ENCODE measurements around the gene TRRAP.
A peak's percentile ranks its signal among the peaks of the same experiment; 100 is the strongest.

TRRAP gene

GRCh38 chr7:98985945-98986344, 107.6 kb downstream of the TRRAP start (continued):
- TF ChIP-seq ZSCAN4 (tag by site-specific recombination; IDR thresholded peaks at IDR 0.05): no peak
- no peak for TF ChIP-seq ZNF660 (tag by site-specific recombination; IDR thresholded peaks at IDR 0.05)
- TF ChIP-seq TRIM28 (IDR thresholded peaks at IDR 0.05; ENCODE audit: borderline replicate concordance, low read length): no peak
- TF ChIP-seq, protein P1, sequence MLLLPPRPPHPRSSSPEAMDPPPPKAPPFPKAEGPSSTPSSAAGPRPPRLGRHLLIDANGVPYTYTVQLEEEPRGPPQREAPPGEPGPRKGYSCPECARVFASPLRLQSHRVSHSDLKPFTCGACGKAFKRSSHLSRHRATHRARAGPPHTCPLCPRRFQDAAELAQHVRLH (tag by site-specific recombination; IDR thresholded peaks at IDR 0.05): 0 out of 2 replicates have a peak, but pooled peaks have one; percentile 40

GRCh38 chr7:98988641-98989040, 110.3 kb downstream of the TRRAP start:
- ChIA-PET CTCF (no interaction called here), POLR2A (no interaction called here)
- Histone ChIP-seq H3K4me3 (ENCODE audit: low read depth, low read length) (no peak overlapping the region), H3K36me3 (ENCODE audit: control insufficient read depth in 2 of 2, insufficient read depth in 1 of 2, low read length in 2 of 2) (peaks cover 49 to 96% of the 10 kb centered on the region in 2 experiments), H3K27ac (ENCODE audit: extremely low read depth, low read depth, low read length) (no peak overlapping the region), H3K4me1 (ENCODE audit: control insufficient read depth, insufficient read depth, low read length) (no peaks in the 10 kb centered on the region), H3K9me3 (ENCODE audit: control insufficient read depth, insufficient read depth, low read depth, low read length) (no peaks in the 10 kb centered on the region)
- TF ChIP-seq ZNF777 (tag by site-specific recombination; IDR thresholded peaks at IDR 0.05; ENCODE audit: borderline replicate concordance): no peak
- TF ChIP-seq ZBTB44 (tag by site-specific recombination; IDR thresholded peaks at IDR 0.05): no peak
- no peak for TF ChIP-seq ZNF677 (tag by site-specific recombination; IDR thresholded peaks at IDR 0.05)
- TF ChIP-seq ZNF433 (tag by site-specific recombination; IDR thresholded peaks at IDR 0.05; ENCODE audit: low read depth): no peak
- TF ChIP-seq ZNF19 (tag by site-specific recombination; IDR thresholded peaks at IDR 0.05; ENCODE audit: low read depth): no peak
- no peak for TF ChIP-seq ZNF324 (tag by site-specific recombination; IDR thresholded peaks at IDR 0.05)
- TF ChIP-seq, protein P2, sequence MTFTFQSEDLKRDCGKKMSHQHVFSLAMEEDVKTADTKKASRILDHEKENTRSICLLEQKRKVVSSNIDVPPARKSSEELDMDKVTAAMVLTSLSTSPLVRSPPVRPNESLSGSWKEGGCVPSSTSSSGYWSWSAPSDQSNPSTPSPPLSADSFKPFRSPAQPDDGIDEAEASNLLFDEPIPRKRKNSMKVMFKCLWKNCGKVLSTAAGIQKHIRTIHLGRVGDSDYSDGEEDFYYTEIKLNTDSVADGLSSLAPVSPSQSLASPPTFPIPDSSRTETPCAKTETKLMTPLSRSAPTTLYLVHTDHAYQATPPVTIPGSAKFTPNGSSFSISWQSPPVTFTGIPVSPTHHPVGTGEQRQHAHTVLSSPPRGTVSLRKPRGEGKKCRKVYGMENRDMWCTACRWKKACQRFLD (tag by site-specific recombination; IDR thresholded peaks at IDR 0.05): no peak
- TF ChIP-seq ZSCAN5A (tag by site-specific recombination; IDR thresholded peaks at IDR 0.05): no peak
- TF ChIP-seq KLF9 (tag by site-specific recombination; IDR thresholded peaks at IDR 0.05; ENCODE audit: low read depth): no peak
- no peak for TF ChIP-seq ZNF544 (tag by site-specific recombination; IDR thresholded peaks at IDR 0.05)
- TF ChIP-seq IKZF3 (tag by site-specific recombination; IDR thresholded peaks at IDR 0.05): no peak
- TF ChIP-seq ZNF658 (tag by site-specific recombination; IDR thresholded peaks at IDR 0.05): no peak
- TF ChIP-seq ZNF555 (tag by site-specific recombination; conservative IDR thresholded peaks at IDR 0.05): no peak
- no peak for TF ChIP-seq ZNF529 (tag by site-specific recombination; IDR thresholded peaks at IDR 0.05; ENCODE audit: insufficient replicate concordance)
- TF ChIP-seq, protein P3, sequence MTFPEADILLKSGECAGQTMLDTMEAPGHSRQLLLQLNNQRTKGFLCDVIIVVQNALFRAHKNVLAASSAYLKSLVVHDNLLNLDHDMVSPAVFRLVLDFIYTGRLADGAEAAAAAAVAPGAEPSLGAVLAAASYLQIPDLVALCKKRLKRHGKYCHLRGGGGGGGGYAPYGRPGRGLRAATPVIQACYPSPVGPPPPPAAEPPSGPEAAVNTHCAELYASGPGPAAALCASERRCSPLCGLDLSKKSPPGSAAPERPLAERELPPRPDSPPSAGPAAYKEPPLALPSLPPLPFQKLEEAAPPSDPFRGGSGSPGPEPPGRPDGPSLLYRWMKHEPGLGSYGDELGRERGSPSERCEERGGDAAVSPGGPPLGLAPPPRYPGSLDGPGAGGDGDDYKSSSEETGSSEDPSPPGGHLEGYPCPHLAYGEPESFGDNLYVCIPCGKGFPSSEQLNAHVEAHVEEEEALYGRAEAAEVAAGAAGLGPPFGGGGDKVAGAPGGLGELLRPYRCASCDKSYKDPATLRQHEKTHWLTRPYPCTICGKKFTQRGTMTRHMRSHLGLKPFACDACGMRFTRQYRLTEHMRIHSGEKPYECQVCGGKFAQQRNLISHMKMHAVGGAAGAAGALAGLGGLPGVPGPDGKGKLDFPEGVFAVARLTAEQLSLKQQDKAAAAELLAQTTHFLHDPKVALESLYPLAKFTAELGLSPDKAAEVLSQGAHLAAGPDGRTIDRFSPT (tag by site-specific recombination; IDR thresholded peaks at IDR 0.05): no peak
- TF ChIP-seq ZNF785 (tag by site-specific recombination; IDR thresholded peaks at IDR 0.05): no peak

Data from HEK293 (cell line).